GM21360 (cell line): ENCODE results near the gene AHDC1.

Experiments used
- ATAC-seq: cut with Tn5 transposase; IDR thresholded peaks from one replicate; pipeline ENCODE4 v1.9.1; 2021; ENCODE audit warnings: mild to moderate bottlenecking, moderate library complexity; ENCODE audit not compliant: unreplicated experiment

Gene AHDC1

GRCh38 chr1:27615346-27616192, 11.6 kb upstream of the AHDC1 start:
- no peak for ATAC-seq

GRCh38 chr1:27614625-27615344, 10.8 kb upstream of the AHDC1 start:
- no peak for ATAC-seq

- no peak for ATAC-seq
Measured at GRCh38 chr1:27614043-27614624, 10.2 kb upstream of the AHDC1 start.

- no peak for ATAC-seq
Measured at GRCh38 chr1:27612718-27613117, 8.8 kb upstream of the AHDC1 start.

- ATAC-seq: no peak
Measured at GRCh38 chr1:27611450-27611849, 7.5 kb upstream of the AHDC1 start.

- no peak for ATAC-seq
Measured at GRCh38 chr1:27609618-27610240, 5.8 kb upstream of the AHDC1 start.

- ATAC-seq: no peak
Measured at GRCh38 chr1:27609210-27609555, 5.2 kb upstream of the AHDC1 start.

- ATAC-seq: no peak
Measured at GRCh38 chr1:27607239-27607804, 3.4 kb upstream of the AHDC1 start.

GRCh38 chr1:27606708-27607238, 2.8 kb upstream of the AHDC1 start:
- no peak for ATAC-seq

GRCh38 chr1:27605796-27606707, 2.1 kb upstream of the AHDC1 start:
- ATAC-seq: no peak

GRCh38 chr1:27605300-27605766, 1.4 kb upstream of the AHDC1 start:
- no peak for ATAC-seq

- no peak for ATAC-seq
Measured at GRCh38 chr1:27604579-27605299, 795 bp upstream of the AHDC1 start.

- no peak for ATAC-seq
Measured at GRCh38 chr1:27603309-27603680, 649 bp downstream of the AHDC1 start.

- ATAC-seq: no peak
Measured at GRCh38 chr1:27602462-27603308, 1.3 kb downstream of the AHDC1 start.

- ATAC-seq: no peak
Measured at GRCh38 chr1:27601771-27602461, 2.0 kb downstream of the AHDC1 start.

GRCh38 chr1:27601321-27601770, 2.6 kb downstream of the AHDC1 start:
- no peak for ATAC-seq

GRCh38 chr1:27600498-27601175, 3.3 kb downstream of the AHDC1 start:
- no peak for ATAC-seq
